Effector memory CD8-positive, alpha-beta T cell (primary cell): Measurements from ENCODE around the gene DALRD3.

Source experiments
- ATAC-seq: fragments of 150-1000 bp; cut with Tn5 transposase; replicated peaks from 2 replicates; pipeline ENCODE4 v1.10.0; 2021; ENCODE audit warnings: mild to moderate bottlenecking, moderate library complexity
- DNase-seq, 3 experiments: peaks; one replicate each; pipeline ENCODE4 v3.0.0; 2021
- H3K27ac Mint-ChIP-seq, 2 donors: one replicate each; pipeline ENCODE4 v1.8.0; 2022; ENCODE audit warnings: mild to moderate bottlenecking in 2 of 2, mixed read lengths in 2 of 2, moderate library complexity in 2 of 2
- H3K27me3 Mint-ChIP-seq, 2 donors: one replicate each; pipeline ENCODE4 v1.8.0; 2022; ENCODE audit warnings: mixed read lengths in 2 of 2
- H3K36me3 Mint-ChIP-seq: one replicate; pipeline ENCODE4 v1.8.0; 2022; ENCODE audit warnings: mild to moderate bottlenecking, moderate library complexity, mixed read lengths; ENCODE audit not compliant: insufficient read depth
- H3K4me1 Mint-ChIP-seq, 2 donors: one replicate each; pipeline ENCODE4 v1.8.0; 2022; ENCODE audit warnings: low read depth in 2 of 2, mixed read lengths in 2 of 2
- H3K4me3 Mint-ChIP-seq, 2 donors: one replicate each; pipeline ENCODE4 v1.8.0; 2022; ENCODE audit warnings: mild to moderate bottlenecking in 2 of 2, mixed read lengths in 2 of 2, moderate library complexity in 2 of 2
- H3K9me3 Mint-ChIP-seq, 2 donors: one replicate each; pipeline ENCODE4 v1.8.0; 2022; ENCODE audit warnings: mixed read lengths in 2 of 2

Gene DALRD3

DNA sequence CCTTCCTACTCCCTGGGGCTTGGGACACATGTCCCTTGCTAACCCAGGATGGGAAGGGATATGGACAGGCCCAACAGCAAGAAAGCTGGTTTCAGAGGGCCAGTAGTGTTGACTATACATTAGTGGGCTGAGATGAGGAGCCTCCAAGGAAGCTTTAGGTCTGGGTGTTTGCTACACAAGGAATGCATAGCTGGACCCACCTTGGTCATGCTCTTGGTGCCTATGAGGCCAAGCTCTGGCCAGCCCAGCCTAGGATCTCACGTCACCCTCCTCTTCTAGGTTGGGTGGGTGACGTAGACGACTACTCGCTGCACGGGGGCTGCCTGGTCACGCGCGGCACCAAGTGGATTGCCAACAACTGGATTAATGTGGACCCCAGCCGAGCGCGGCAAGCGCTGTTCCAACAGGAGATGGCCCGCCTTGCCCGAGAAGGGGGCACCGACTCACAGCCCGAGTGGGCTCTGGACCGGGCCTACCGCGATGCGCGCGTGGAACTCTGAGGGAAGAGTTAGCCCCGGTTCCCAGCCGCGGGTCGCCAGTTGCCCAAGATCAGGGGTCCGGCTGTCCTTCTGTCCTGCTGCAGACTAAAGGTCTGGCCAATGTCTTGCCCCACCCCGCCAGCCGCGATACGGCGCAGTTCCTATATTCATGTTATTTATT lies 11.8 kb downstream of the DALRD3 start:
- Mint-ChIP-seq H3K4me1 (peaks cover 21 to 31% of the 10 kb centered on the region in 2 donors), H3K4me3 (peak overlapping the region; percentile 98 to 99), H3K27me3 (no peaks in the 10 kb centered on the region), H3K9me3 (no peaks in the 10 kb centered on the region), H3K36me3 (peaks cover 39% of the 10 kb centered on the region), H3K27ac (peak overlapping the region; percentile 97 to 98)
- ATAC-seq: no peak
- DNase-seq: no peak

GRCh38 chr3:49005998-49006397 lies 12.4 kb downstream of the DALRD3 start:
- peaks cover 20 to 29% of the 10 kb centered on the region in 2 donors for H3K4me1 Mint-ChIP-seq
- peak overlapping the region in 1 of 2 donors; percentile 97 for H3K27ac Mint-ChIP-seq
- H3K36me3 Mint-ChIP-seq: peaks cover 36% of the 10 kb centered on the region
- H3K4me3 Mint-ChIP-seq: peak overlapping the region in 1 of 2 donors; percentile 98
- no peak for ATAC-seq
- DNase-seq: no peak
- no peaks in the 10 kb centered on the region for H3K9me3 Mint-ChIP-seq
- no peaks in the 10 kb centered on the region for H3K27me3 Mint-ChIP-seq

DNA sequence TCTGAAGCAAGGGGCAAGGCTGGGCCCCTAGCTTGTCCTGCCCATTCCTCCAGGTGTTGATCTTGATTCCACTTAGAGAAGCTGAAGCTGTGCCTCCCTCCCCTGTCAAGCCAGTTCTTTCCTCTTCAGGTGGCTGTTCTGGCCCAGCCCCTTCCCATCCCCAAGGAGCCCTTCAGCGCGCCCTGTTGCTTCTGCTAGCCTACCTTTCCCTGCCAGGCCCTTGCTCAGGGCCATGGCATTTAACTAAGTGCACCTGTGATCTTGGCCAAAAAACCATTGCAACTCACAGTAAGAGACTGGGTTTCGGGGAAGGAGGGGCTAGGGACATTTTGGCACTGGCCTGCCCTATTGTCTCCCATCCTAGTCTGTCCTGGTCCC lies 13.1 kb downstream of the DALRD3 start:
- H3K27ac Mint-ChIP-seq: no peak overlapping the region
- H3K36me3 Mint-ChIP-seq: peaks cover 37% of the 10 kb centered on the region
- no peak for DNase-seq
- H3K4me1 Mint-ChIP-seq: peaks cover 20 to 29% of the 10 kb centered on the region in 2 donors
- no peak for ATAC-seq
- H3K9me3 Mint-ChIP-seq: no peaks in the 10 kb centered on the region
- H3K27me3 Mint-ChIP-seq: no peaks in the 10 kb centered on the region
- H3K4me3 Mint-ChIP-seq: no peak overlapping the region

DNA sequence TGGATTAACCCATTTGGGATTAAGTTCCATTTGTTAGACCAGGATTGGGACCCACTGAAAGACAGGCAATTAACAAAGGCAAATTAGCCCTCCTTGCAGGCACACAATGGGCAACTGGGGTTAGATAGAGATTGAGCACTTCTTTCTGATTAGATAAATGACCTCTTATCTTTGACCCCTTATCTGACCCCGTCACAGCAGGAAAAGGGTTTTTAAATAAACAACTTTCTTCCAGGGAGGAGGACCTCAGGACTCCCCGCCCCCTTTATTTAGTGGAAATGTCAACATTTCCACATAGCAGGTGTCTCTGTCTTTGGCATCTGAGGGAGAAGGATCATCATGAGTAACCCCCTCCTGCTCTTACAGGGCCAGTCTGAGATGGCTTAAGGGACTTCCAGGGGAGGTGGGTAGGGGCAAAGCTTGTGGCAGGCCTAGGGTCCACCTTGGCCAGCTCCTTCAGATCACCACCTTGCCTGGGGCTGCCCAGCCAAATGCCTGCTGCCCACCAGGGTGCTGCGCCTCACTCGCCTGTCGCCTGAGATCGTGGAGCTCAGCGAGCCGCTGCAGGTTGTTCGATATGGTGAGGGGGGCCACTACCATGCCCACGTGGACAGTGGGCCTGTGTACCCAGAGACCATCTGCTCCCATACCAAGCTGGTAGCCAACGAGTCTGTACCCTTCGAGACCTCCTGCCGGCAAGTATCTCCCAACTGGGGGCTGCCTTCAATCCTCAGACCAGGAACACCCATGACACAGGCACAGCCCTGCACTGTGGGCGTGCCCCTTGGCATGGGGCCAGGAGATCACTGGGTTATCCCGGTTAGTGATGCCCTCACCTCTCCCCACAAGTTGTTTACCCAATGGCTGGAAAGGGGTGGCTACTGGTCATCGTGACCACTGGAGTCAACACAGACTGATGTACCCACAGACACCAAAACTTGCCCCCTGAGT lies 13.8 kb downstream of the DALRD3 start:
- no peaks in the 10 kb centered on the region for H3K27me3 Mint-ChIP-seq
- peaks cover 34% of the 10 kb centered on the region for H3K36me3 Mint-ChIP-seq
- ATAC-seq: no peak
- DNase-seq: no peak
- no peak overlapping the region for H3K4me3 Mint-ChIP-seq
- no peaks in the 10 kb centered on the region for H3K9me3 Mint-ChIP-seq
- no peak overlapping the region for H3K27ac Mint-ChIP-seq
- peaks cover 20 to 32% of the 10 kb centered on the region in 2 donors for H3K4me1 Mint-ChIP-seq

- peak overlapping the region; percentile 52 to 68 for H3K27ac Mint-ChIP-seq
- no peaks in the 10 kb centered on the region for H3K27me3 Mint-ChIP-seq
- no peak for DNase-seq
- no peaks in the 10 kb centered on the region for H3K9me3 Mint-ChIP-seq
- no peak for ATAC-seq
- H3K4me1 Mint-ChIP-seq: peaks cover 6 to 10% of the 10 kb centered on the region in 2 donors
- H3K4me3 Mint-ChIP-seq: no peak overlapping the region
- H3K36me3 Mint-ChIP-seq: peaks cover 18% of the 10 kb centered on the region
Measured at GRCh38 chr3:49001155-49001554, 17.2 kb downstream of the DALRD3 start.

GRCh38 chr3:48999085-48999858 lies 19.1 kb downstream of the DALRD3 start:
- ATAC-seq (no peak), DNase-seq (no peak)
- H3K27me3 Mint-ChIP-seq: no peaks in the 10 kb centered on the region
- peaks cover 33% of the 10 kb centered on the region for H3K36me3 Mint-ChIP-seq
- H3K4me3 Mint-ChIP-seq: no peak overlapping the region
- peaks cover 9 to 14% of the 10 kb centered on the region in 2 donors for H3K4me1 Mint-ChIP-seq
- no peaks in the 10 kb centered on the region for H3K9me3 Mint-ChIP-seq
- peak overlapping the region in 1 of 2 donors; percentile 65 for H3K27ac Mint-ChIP-seq

- H3K4me3 Mint-ChIP-seq: no peak overlapping the region
- no peaks in the 10 kb centered on the region for H3K9me3 Mint-ChIP-seq
- H3K4me1 Mint-ChIP-seq: peaks cover 11 to 14% of the 10 kb centered on the region in 2 donors
- ATAC-seq (no peak), DNase-seq (no peak)
- H3K27ac Mint-ChIP-seq: peak overlapping the region in 1 of 2 donors; percentile 65
- no peaks in the 10 kb centered on the region for H3K27me3 Mint-ChIP-seq
- H3K36me3 Mint-ChIP-seq: peaks cover 33% of the 10 kb centered on the region
Measured at GRCh38 chr3:48997714-48998637, 20.4 kb downstream of the DALRD3 start.

DNA sequence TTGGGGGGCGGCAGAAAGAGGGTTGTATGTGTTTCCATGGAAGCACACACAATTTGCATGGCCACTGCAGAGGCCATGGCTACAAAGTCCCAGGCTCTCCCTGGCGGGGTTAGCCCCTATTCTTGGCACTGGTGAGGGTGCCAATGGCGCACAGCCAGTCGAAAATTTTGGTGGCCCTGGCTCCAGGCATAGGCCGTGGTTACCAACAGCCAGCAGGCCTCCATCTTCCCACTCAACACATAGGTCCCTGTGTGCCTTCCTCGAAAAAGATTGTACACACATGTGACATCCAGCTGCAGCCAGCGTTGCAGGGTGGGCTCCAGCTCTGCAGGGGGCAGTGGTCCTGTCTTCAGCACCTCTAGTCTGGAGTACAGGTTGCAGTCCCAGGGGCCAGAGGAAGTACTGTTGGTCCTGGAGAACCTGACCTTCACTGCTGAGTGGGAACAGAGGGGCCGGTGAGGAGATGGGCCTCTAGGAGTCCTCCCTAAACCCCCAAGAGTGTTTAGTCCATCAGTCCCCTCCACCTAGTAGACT lies 21.2 kb downstream of the DALRD3 start:
- Mint-ChIP-seq H3K36me3 (peaks cover 31% of the 10 kb centered on the region), H3K4me3 (no peak overlapping the region), H3K27ac (no peak overlapping the region), H3K4me1 (peaks cover 9 to 11% of the 10 kb centered on the region in 2 donors), H3K27me3 (no peaks in the 10 kb centered on the region), H3K9me3 (no peaks in the 10 kb centered on the region)
- DNase-seq (no peak), ATAC-seq (no peak)

DNA sequence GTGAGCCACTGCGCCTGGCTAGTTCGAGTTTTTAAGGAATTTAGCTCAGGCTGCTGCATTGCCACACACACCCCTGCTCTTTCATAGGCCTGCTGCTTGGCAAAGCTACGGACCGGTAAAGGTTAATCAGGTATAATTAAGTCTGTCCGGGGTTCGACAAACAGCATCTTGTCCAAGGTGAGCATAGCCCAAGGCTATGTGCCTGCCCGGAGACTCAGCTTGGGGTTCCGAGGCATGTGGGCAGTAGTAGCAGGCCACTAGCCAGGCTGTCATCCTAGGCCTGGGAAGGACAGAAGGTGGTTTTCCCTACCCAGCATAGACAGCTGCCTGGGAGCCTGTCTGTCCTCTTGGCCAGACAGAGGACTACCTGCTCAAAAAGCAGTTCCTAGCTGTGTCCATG lies 21.7 kb downstream of the DALRD3 start:
- peaks cover 26% of the 10 kb centered on the region for H3K36me3 Mint-ChIP-seq
- no peaks in the 10 kb centered on the region for H3K27me3 Mint-ChIP-seq
- no peaks in the 10 kb centered on the region for H3K9me3 Mint-ChIP-seq
- no peak for ATAC-seq
- H3K27ac Mint-ChIP-seq: no peak overlapping the region
- DNase-seq: no peak
- H3K4me3 Mint-ChIP-seq: no peak overlapping the region
- peaks cover 13 to 15% of the 10 kb centered on the region in 2 donors for H3K4me1 Mint-ChIP-seq

DNA sequence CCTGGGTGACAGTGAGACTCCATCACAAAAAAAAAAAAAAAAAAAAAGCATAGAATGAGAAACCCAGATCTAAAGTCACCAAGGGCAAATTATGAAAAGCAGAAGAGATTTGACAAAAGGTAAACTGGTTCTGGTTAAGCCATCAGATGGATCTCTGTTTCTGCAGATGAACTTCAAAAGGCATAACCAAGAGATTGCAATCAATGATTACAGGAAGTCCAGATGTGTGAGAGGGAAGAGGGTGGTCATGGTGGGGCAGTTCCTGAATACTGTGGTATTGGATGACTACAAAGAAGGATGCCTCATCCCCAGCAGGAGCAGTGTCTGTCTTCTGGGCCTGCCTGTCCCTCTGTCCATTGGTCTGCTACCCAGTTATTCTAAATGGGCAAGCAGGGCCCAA lies 24.5 kb downstream of the DALRD3 start:
- Mint-ChIP-seq H3K36me3 (peaks cover 26% of the 10 kb centered on the region), H3K27ac (peak overlapping the region in 1 of 2 donors; percentile 52), H3K4me1 (peaks cover 29 to 33% of the 10 kb centered on the region in 2 donors), H3K4me3 (no peak overlapping the region), H3K27me3 (no peaks in the 10 kb centered on the region), H3K9me3 (no peaks in the 10 kb centered on the region)
- no peak for DNase-seq
- no peak for ATAC-seq

- H3K4me3 Mint-ChIP-seq: peak overlapping the region; percentile 91 to 94
- peaks cover 29% of the 10 kb centered on the region for H3K36me3 Mint-ChIP-seq
- H3K4me1 Mint-ChIP-seq: peaks cover 34 to 36% of the 10 kb centered on the region in 2 donors
- H3K9me3 Mint-ChIP-seq: no peaks in the 10 kb centered on the region
- no peak for DNase-seq
- H3K27me3 Mint-ChIP-seq: no peaks in the 10 kb centered on the region
- peak overlapping the region; percentile 91 to 93 for H3K27ac Mint-ChIP-seq
- no peak for ATAC-seq
Measured at GRCh38 chr3:48991851-48992545, 26.4 kb downstream of the DALRD3 start.
